ENCODE data around the gene STOX1.
"Not testable (repeated sequence)": the region's sequence is repeated elsewhere in the genome, so short reads cannot be mapped to it uniquely, and the experiment has no call there.

STOX1 gene

GRCh38 chr10:68902382-68902781 lies 75.1 kb downstream of the STOX1 start:
- DNase-seq (ENCODE audit: low read depth in 2 of 2): no peak
- peak overlapping the region; percentile 89 to 96 for H3K4me3 ChIP-seq (replicated peaks in 1 of 2; ENCODE audit: low read depth in 2 of 2, low read length in 2 of 2)
- no peak for TF ChIP-seq CTCF (IDR thresholded peaks at IDR 0.05; ENCODE audit: low read depth, low read length)

DNA sequence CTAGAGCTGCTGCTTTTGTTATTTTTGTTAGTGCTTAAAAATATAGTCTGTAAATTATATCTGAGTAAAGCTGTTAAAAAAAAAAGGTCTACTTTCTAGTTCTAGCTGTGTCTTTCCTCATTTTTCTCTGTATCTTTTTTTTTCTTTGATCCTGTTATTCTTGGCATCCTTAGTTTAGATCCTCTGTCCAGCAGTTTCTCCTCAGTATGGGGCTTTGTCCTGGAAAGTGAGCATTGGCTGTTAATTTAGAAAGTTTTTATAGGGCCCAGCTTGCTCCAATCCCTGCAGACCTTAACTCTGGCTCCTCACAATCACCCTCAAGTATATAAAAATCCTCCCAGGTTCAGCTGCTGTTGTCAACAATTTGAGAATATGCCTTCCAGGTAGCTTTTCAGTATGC lies 97.3 kb downstream of the STOX1 start:
- peak; percentile 9 to 18 for DNase-seq (ENCODE audit: low read depth in 2 of 2)
- TF ChIP-seq CTCF (IDR thresholded peaks at IDR 0.05; ENCODE audit: low read depth, low read length): no peak
- H3K4me3 ChIP-seq (replicated peaks in 1 of 2; ENCODE audit: low read depth in 2 of 2, low read length in 2 of 2): no peak overlapping the region

DNA sequence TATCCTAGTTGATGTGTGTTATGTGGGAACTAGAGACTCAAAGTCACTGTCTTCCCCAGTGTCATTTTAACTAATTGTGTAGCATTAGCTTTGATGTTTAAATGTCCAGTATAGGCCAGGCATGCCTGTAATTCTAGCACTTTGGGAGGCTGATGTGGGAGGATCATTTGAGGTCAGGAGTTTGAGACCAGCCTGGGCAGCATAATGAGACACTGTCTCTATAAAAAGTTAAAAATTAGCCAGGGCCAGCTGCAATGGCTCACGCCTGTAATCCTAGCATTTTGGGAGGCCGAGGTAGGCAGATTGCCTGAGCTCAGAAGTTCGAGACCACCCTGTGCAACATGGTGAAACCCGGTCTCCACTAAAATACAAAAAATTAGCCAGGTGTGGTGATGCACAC lies 98.2 kb downstream of the STOX1 start:
- DNase-seq (ENCODE audit: low read depth in 2 of 2): no peak
- H3K4me3 ChIP-seq (replicated peaks in 1 of 2; ENCODE audit: low read depth in 2 of 2, low read length in 2 of 2): no peak overlapping the region
- no peak for TF ChIP-seq CTCF (IDR thresholded peaks at IDR 0.05; ENCODE audit: low read depth, low read length)

- DNase-seq (ENCODE audit: low read depth in 2 of 2); H3K4me3 ChIP-seq (replicated peaks in 1 of 2; ENCODE audit: low read depth in 2 of 2, low read length in 2 of 2): not testable (repeated sequence)
These were observed 101.8 kb downstream of the STOX1 start for GRCh38 chr10:68929157-68929556.

DNA sequence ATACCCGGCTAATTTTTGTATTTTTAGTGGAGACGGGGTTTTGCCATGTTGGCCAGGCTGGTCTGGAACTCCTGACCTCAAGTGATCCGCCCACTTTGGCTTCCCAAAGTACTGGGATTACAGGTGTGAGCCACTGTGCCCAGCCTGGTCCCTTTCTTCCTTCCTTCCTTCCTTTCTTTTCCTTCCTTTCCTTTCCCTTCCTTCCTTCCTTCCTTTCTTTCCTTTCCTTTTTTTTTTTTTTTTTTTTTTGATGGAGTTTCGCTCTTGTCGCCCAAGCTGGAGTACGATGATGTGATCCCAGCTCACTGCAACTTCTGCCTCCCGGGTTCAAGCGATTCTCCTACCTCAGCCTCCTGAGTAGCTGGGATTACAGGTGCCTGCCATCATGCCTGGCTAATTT lies 102.6 kb downstream of the STOX1 start:
- DNase-seq (ENCODE audit: low read depth in 2 of 2); H3K4me3 ChIP-seq (replicated peaks in 1 of 2; ENCODE audit: low read depth in 2 of 2, low read length in 2 of 2): not testable (repeated sequence)

DNA sequence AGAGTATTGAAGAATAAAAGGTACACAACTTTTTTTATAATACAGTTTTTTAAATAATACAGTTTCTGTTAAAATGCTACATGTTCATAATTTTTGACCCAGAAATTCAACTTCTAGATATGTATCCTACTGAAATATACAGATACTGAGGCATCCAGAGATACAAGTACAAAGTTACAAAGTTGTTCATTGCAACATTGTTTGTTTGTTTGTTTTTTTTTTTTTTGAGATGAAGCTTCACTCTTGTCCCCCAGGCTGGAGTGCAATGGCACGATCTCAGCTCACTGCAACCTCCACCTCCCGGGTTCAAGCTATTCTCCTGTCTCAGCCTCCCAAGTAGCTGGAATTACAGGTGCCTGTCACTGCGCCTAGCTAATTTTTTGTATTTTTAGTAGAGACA lies 105.5 kb downstream of the STOX1 start:
- H3K4me3 ChIP-seq (replicated peaks in 1 of 2; ENCODE audit: low read depth in 2 of 2, low read length in 2 of 2); DNase-seq (ENCODE audit: low read depth in 2 of 2): not testable (repeated sequence)

DNA sequence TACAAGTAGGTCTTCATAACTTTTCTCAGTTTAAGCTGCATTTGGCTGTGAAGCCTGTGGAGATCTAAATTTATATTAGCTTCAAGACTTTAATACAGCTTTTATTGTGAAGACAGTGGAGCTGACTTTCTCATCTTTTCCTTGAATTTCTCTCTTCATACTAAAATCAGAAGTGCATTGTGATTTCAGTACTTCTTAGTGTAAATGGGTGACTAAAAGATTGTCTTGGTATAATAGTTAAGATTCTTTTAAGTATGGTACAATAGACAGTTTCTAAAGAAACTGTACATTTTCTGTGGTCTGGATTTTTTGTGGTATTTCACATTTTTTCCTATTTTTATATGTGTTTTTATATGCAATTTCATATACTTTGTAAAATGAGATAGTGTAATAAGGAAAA lies 107.7 kb downstream of the STOX1 start:
- H3K4me3 ChIP-seq (replicated peaks in 1 of 2; ENCODE audit: low read depth in 2 of 2, low read length in 2 of 2): no peak overlapping the region
- no peak for TF ChIP-seq CTCF (IDR thresholded peaks at IDR 0.05; ENCODE audit: low read depth, low read length)
- DNase-seq (ENCODE audit: low read depth in 2 of 2): no peak

- peak; percentile 13 to 19 for DNase-seq (ENCODE audit: low read depth in 2 of 2)
- no peak overlapping the region for H3K4me3 ChIP-seq (replicated peaks in 1 of 2; ENCODE audit: low read depth in 2 of 2, low read length in 2 of 2)
- TF ChIP-seq CTCF (IDR thresholded peaks at IDR 0.05; ENCODE audit: low read depth, low read length): no peak
These were observed 110.8 kb downstream of the STOX1 start for GRCh38 chr10:68938117-68938516.

DNA sequence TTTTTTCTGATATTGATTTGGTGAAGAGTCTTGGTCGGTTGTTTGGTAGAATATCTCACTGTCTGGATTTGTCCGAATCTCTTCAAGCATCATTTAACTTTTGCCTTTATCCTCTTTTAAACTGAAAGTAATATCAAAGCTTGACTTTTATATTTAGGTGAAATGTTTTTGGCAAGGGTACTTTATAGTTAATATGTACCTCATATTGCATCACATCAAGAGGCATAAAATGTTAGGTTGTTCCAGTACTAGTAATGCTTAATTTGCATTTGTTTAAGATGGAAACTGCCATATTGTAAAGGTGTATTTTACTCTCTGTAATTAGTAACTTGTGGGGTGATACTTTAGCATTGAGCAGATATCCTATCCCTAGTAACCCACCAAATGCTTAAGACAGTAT lies 111.6 kb downstream of the STOX1 start:
- DNase-seq (ENCODE audit: low read depth in 2 of 2): no peak
- H3K4me3 ChIP-seq (replicated peaks in 1 of 2; ENCODE audit: low read depth in 2 of 2, low read length in 2 of 2): no peak overlapping the region
- TF ChIP-seq CTCF (IDR thresholded peaks at IDR 0.05; ENCODE audit: low read depth, low read length): no peak

DNA sequence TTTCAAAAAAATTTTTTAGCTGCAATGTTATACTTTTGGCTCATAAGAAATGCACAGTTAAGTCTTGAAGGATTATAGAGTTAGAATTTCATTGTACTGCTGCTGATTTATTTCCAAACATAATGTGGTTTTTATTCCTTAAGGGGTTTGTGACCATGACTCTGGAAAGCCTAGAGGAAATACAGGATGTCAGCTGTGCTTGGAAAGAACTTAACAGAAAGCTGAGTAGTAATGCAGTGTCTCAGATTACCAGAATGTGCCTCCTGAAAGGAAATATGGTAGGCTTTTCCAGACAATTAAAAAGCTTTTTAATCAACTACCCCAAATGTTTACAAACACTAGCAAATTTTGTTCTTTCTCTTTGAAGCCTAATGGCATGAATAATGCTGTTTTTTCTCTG lies 113.6 kb downstream of the STOX1 start:
- H3K4me3 ChIP-seq (replicated peaks in 1 of 2; ENCODE audit: low read depth in 2 of 2, low read length in 2 of 2); DNase-seq (ENCODE audit: low read depth in 2 of 2): not testable (repeated sequence)

All from cardiac fibroblast (primary cell).